AG08396 (cell line): ENCODE results near the gene PHOSPHO2.

Experiments
- DNase-seq: peaks from one replicate; pipeline ENCODE4 v3.0.0; 2012; ENCODE audit warnings: low spot score, mixed read lengths

PHOSPHO2 gene

DNA sequence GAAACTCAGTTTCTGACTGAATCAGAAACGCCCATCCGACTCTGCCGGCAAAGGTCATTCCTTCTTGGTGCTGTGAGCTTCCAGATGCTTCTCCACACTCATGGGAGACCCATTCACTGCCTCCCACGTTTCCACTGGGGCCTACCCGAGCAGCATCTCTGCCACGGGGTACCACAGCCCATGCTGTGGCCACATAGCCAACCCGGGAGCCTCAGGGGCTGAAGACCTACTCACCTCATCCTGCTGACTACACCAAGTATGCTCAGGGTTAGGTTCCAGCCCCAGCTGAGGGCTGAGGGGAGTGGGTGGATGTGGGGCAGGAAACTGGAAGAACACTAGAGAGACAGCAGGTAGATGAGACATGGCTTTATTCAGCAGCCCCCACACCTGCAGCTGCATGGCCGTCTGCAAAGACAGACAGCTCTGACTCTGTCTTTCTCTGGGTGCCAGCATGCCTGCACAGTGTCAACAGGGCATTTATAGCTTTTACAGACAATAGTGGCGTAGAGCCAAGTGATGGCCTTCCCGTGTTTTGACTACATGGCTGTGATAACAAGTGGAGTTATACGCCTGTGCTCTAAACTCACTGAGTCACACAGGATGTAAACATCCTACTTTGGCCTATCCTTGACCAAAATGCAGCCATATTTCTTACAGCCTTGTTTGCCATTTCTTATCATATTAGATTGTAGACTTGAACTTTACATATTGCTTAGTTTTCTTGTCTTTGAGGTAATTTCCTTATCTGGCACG lies 22.8 kb downstream of the PHOSPHO2 start:
- no peak for DNase-seq

GRCh38 chr2:169717691-169718063 lies 23.4 kb downstream of the PHOSPHO2 start:
- DNase-seq = no peak

DNA sequence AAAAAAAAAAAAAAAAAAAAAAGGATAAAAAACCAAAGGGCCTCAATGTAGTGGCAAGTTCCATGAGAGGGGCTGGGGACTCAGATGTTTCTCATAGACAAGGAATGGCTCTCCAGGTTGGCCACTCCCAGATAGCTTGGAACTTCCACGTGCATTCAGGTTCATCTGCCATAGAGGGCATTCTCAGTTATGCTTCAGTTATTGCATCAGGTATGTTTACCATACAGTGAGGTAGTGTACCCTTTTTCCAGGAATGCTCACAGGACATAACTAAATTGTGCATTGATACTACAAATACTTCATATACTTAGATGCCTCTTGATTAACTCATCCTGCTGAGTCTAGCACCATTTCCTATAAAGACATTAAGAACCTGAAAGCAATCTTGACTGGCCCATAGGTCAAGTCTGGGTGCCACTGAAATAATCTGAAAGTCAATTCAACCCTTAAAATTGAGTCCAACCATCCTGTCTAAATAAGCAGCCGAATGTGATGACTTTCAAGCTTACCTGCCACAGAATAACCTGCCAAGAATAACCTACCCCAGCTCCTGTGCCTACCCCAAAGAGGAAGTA lies 24.7 kb downstream of the PHOSPHO2 start:
- no peak for DNase-seq

DNA sequence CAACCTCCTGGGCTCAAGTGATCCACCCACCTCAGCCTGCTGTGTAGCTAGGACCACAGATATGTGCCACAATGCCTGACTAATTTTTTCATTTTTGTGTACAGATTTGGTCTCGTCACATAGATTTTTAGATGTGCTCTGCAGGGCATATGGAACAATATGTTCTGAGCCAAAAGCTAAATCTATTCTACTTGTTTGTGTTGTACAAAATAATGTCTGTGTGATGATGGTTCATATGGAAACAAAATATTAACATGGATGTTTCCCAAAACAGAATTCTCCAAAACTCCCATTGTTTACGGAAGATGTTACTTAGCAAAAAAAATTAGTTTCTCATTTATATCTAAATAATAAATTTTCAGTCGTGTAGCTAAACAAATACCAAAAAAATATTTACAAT lies 26.7 kb downstream of the PHOSPHO2 start:
- DNase-seq = no peak

- no peak for DNase-seq
Observed at GRCh38 chr2:169727065-169727464, 32.8 kb downstream of the PHOSPHO2 start.

GRCh38 chr2:169729274-169729605 lies 35.0 kb downstream of the PHOSPHO2 start:
- DNase-seq = no peak

- no peak for DNase-seq
Observed at GRCh38 chr2:169732075-169732474, 37.8 kb downstream of the PHOSPHO2 start.

GRCh38 chr2:169732583-169733358 lies 38.5 kb downstream of the PHOSPHO2 start:
- no peak for DNase-seq

GRCh38 chr2:169734169-169734847 lies 40.0 kb downstream of the PHOSPHO2 start:
- DNase-seq = peak; percentile 45

DNA sequence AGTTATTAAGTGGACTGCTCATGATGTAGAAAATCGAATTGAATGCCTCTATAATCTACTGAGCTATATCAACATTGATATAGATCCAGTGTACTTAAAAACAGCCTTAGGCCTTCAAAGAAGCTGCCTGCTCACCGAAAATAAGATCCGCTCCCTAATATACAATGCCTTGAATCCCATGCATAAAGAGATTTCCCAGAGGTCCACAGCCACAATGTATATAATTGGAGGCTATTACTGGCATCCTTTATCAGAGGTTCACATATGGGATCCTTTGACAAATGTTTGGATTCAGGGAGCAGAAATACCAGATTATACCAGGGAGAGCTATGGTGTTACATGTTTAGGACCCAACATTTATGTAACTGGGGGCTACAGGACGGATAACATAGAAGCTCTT lies 41.4 kb downstream of the PHOSPHO2 start:
- DNase-seq = no peak

DNA sequence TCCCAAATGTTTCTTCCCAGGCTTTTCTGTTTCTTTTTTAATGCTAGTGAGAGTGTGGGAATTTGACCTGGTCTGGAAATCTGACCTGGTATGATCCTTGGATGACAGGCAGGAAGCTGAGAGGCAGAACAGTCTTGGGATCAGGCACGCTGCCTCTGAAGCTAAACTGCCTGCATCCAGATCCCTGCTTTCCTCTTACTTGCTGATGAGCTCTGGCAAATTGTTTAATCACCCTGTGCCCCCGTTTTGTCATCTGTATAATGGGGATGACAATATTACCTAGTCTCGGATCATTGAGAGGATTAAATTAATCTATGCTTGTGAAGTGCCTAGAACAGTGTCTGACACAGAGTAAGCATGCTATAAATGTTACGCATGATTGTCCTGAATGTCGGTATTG lies 42.6 kb downstream of the PHOSPHO2 start:
- no peak for DNase-seq

DNA sequence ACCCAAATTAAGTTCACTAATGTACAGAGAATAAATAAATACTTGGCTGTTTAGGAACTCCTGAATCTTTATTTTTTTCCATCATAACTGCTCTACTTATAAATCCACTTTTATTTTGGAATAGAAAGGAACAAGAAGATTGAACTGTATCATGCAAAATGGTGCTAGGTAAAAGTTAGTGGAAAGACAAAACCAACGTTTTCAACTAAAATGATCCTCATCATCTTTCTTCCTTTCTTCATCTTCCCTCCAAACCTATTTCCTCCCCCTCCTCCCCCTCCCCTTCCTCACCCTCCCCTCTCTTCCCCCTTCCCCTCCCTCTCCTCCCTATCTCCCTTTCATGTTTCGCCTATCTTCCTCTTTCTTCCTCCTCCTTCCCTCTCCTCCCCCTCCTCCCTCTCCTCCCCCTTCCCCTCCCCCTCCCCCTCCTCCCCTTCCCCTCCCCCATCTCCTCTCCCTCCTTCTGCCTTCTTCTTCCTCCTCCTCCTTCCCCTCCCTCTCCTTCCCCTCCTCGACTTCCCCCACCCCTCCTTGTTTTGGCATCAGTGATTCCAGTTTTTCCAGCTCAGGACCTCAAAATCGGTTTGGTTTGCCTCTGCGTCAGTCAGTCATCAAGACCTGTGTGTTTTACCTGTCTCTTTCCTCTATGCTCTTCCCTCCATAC lies 44.4 kb downstream of the PHOSPHO2 start:
- DNase-seq = no peak

GRCh38 chr2:169739351-169739750 lies 45.1 kb downstream of the PHOSPHO2 start:
- DNase-seq = no peak

DNA sequence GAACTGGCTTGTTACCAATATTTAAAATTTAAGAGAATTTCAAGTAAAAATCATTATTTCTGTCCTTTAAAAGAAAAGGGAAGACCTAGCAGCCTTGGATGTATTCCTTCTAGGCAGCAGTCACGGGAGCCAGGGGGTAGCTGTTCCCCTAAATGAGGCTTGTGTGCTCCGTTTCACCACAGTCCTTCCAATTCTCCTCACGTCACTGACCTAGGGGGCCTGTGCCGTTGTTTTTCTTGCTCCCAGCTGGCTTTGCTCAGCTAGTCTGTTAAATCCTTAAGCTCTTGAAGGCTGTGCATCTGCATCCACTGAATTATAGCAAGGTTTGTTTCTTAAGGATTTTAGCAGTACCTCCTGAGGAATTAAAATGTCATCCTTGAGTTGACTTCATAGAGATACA lies 49.3 kb downstream of the PHOSPHO2 start:
- no peak for DNase-seq

DNA sequence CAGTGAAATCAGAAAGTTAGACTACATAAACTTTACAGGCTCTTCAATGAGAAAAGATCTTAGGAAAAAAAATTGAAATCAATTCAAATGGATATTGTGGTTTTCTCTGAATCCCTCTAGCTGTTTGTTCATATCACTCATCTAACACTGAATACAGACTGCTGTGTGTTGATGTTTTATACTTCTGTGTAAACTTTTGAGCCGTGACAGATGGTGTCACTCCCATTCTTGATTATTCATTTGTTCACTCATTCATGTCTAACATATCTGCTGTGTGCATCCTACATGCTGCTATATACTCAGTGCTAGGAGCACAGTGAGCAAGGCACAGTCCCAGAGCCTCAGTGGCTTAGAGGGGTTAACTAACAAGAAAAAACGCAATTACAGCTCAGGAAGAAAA lies 52.0 kb downstream of the PHOSPHO2 start:
- DNase-seq = no peak

GRCh38 chr2:169748319-169748718 lies 54.0 kb downstream of the PHOSPHO2 start:
- DNase-seq = no peak
